H9 (cell line): Measurements from ENCODE around the gene ASCC2. TPM values are rescaled to one million over a fixed set of nuclear protein-coding genes. Genes with fewer than 3 reads are reported as not detected.

Experiments
- DNase-seq: peaks from one replicate; pipeline ENCODE4 v3.0.0-alpha.2; 2017
- H2AFZ ChIP-seq: one replicate; pipeline ENCODE4 v1.6.1; 2013; ENCODE audit warnings: mild to moderate bottlenecking, low read length, control low read depth, moderate library complexity
- H2AK5ac ChIP-seq: 2 replicates; pipeline ENCODE4 v1.6.1; 2013; ENCODE audit warnings: low read length, control low read depth, mixed read lengths; ENCODE audit not compliant: insufficient read length
- H2BK120ac ChIP-seq: one replicate; pipeline ENCODE4 v1.6.1; 2013; ENCODE audit warnings: low read depth, mild to moderate bottlenecking, low read length, control low read depth, inconsistent platforms; ENCODE audit not compliant: poor library complexity, severe bottlenecking
- H2BK12ac ChIP-seq: 2 replicates; pipeline ENCODE4 v1.6.1; 2013; ENCODE audit warnings: low read length, control low read depth, mixed read lengths, low read depth; ENCODE audit not compliant: insufficient read length
- H2BK15ac ChIP-seq: 2 replicates; pipeline ENCODE4 v1.6.1; 2013; ENCODE audit warnings: low read depth, low read length, control low read depth
- H2BK20ac ChIP-seq: one replicate; pipeline ENCODE4 v1.6.1; 2013; ENCODE audit warnings: low read depth, mild to moderate bottlenecking, low read length, control low read depth, inconsistent platforms; ENCODE audit not compliant: poor library complexity, severe bottlenecking
- H2BK5ac ChIP-seq: 2 replicates; pipeline ENCODE4 v1.6.1; 2013; ENCODE audit warnings: low read length, control low read depth, mixed read lengths; ENCODE audit not compliant: insufficient read length
- H3K14ac ChIP-seq: 2 replicates; pipeline ENCODE4 v1.6.1; 2013; ENCODE audit warnings: low read length, control low read depth; ENCODE audit not compliant: insufficient read depth
- H3K18ac ChIP-seq: 2 replicates; pipeline ENCODE4 v1.6.1; 2013; ENCODE audit warnings: low read depth, mild to moderate bottlenecking, mixed read lengths, low read length, control low read depth; ENCODE audit not compliant: insufficient read length
- H3K23ac ChIP-seq: 2 replicates; pipeline ENCODE4 v1.6.1; 2013; ENCODE audit warnings: low read length, control low read depth, mixed read lengths, low read depth; ENCODE audit not compliant: insufficient read length
- H3K23me2 ChIP-seq: 2 replicates; pipeline ENCODE4 v1.6.1; 2013; ENCODE audit warnings: low read depth, mild to moderate bottlenecking, mixed read lengths, low read length, control low read depth; ENCODE audit not compliant: insufficient read length, poor library complexity, severe bottlenecking
- H3K27ac ChIP-seq: 2 replicates; pipeline ENCODE4 v1.5.1; 2013; ENCODE audit warnings: low read length, control low read depth, mixed read lengths, low read depth; ENCODE audit not compliant: insufficient read length
- H3K27me3 ChIP-seq: 2 replicates; pipeline ENCODE4 v1.6.1; 2013; ENCODE audit warnings: low read length, control low read depth, inconsistent platforms; ENCODE audit not compliant: insufficient read depth
- H3K4ac ChIP-seq: 2 replicates; pipeline ENCODE4 v1.6.1; 2013; ENCODE audit warnings: low read depth, mild to moderate bottlenecking, control low read depth, inconsistent platforms, low read length, moderate library complexity
- H3K4me1 ChIP-seq: 2 replicates; pipeline ENCODE4 v1.6.1; 2013; ENCODE audit warnings: low read length, control low read depth, inconsistent platforms; ENCODE audit not compliant: insufficient read depth
- H3K4me2 ChIP-seq: 2 replicates; pipeline ENCODE4 v1.6.1; 2013; ENCODE audit warnings: low read length, control low read depth, mixed read lengths; ENCODE audit not compliant: insufficient read length, insufficient read depth
- H3K56ac ChIP-seq: 2 replicates; pipeline ENCODE4 v1.6.1; 2013; ENCODE audit warnings: low read depth, mild to moderate bottlenecking, mixed read lengths, low read length, control low read depth; ENCODE audit not compliant: insufficient read length
- H3K79me1 ChIP-seq: 2 replicates; pipeline ENCODE4 v1.6.1; 2013; ENCODE audit warnings: low read depth, mild to moderate bottlenecking, moderate library complexity, low read length, control low read depth, inconsistent platforms; ENCODE audit not compliant: insufficient read depth, poor library complexity, severe bottlenecking
- H3K79me2 ChIP-seq: 2 replicates; pipeline ENCODE4 v1.6.1; 2013; ENCODE audit warnings: low read length, control low read depth, inconsistent platforms; ENCODE audit not compliant: insufficient read depth
- H3K9ac ChIP-seq: 2 replicates; pipeline ENCODE4 v1.6.1; 2013; ENCODE audit warnings: low read length, control low read depth, mixed read lengths; ENCODE audit not compliant: insufficient read length; ENCODE audit errors: extremely low read depth
- H3K9me3 ChIP-seq: one replicate; pipeline ENCODE4 v1.6.1; 2013; ENCODE audit warnings: low read depth, low read length, inconsistent platforms; ENCODE audit not compliant: control insufficient read depth
- H3T11ph ChIP-seq: one replicate; pipeline ENCODE4 v1.6.1; 2013; ENCODE audit warnings: mild to moderate bottlenecking, low read length, control low read depth, inconsistent platforms
- H4K20me1 ChIP-seq: one replicate; pipeline ENCODE4 v1.6.1; 2013; ENCODE audit not compliant: control insufficient read depth, insufficient read length, insufficient read depth
- H4K5ac ChIP-seq: 2 replicates; pipeline ENCODE4 v1.6.1; 2013; ENCODE audit warnings: low read depth, mild to moderate bottlenecking, mixed read lengths, low read length, control low read depth; ENCODE audit not compliant: insufficient read length
- H4K8ac ChIP-seq: replicated peaks from 2 replicates; pipeline ENCODE4 v1.6.1; 2013; ENCODE audit warnings: low read length, control low read depth, mixed read lengths, low read depth; ENCODE audit not compliant: insufficient read length
- H4K91ac ChIP-seq: 2 replicates; pipeline ENCODE4 v1.6.1; 2013; ENCODE audit warnings: low read depth, mild to moderate bottlenecking, moderate library complexity, mixed read lengths, low read length, control low read depth; ENCODE audit not compliant: insufficient read length
- H3K27ac Mint-ChIP-seq, 3 experiments: 2 replicates in 2 of 3; 3 replicates in 1 of 3; pipeline ENCODE4 v1.8.0; 2020 to 2021; ENCODE audit warnings: mixed read lengths in 3 of 3, mild to moderate bottlenecking in 1 of 3, moderate library complexity in 1 of 3
- H3K27me3 Mint-ChIP-seq: 2 replicates; pipeline ENCODE4 v1.8.0; 2021; ENCODE audit warnings: low read depth, mild to moderate bottlenecking, moderate library complexity, mixed read lengths
- H3K36me3 Mint-ChIP-seq, 3 experiments: 2 replicates in 2 of 3; 3 replicates in 1 of 3; pipeline ENCODE4 v1.8.0; 2020 to 2021; ENCODE audit warnings: low read depth in 3 of 3, mixed read lengths in 3 of 3; ENCODE audit not compliant: insufficient read depth in 1 of 3
- H3K4me1 Mint-ChIP-seq, 2 experiments: 2 replicates each; pipeline ENCODE4 v1.8.0; 2020; ENCODE audit warnings: mixed read lengths in 2 of 2
- H3K4me3 Mint-ChIP-seq, 2 experiments: 2 replicates in 1 of 2; 3 replicates in 1 of 2; pipeline ENCODE4 v1.8.0; 2020 to 2021; ENCODE audit warnings: mild to moderate bottlenecking in 2 of 2, mixed read lengths in 2 of 2, moderate library complexity in 1 of 2
- H3K9me3 Mint-ChIP-seq, 2 experiments: 2 replicates in 1 of 2; 3 replicates in 1 of 2; pipeline ENCODE4 v1.8.0; 2020; ENCODE audit warnings: mild to moderate bottlenecking in 2 of 2, mixed read lengths in 2 of 2, moderate library complexity in 1 of 2
- CTCF ChIP-seq: fragments of 200-600 bp; sonication (generic); conservative IDR thresholded peaks from 3 replicates; pipeline ENCODE4 v1.8.0; 2021; ENCODE audit warnings: antibody characterized with exemption, mild to moderate bottlenecking
- WGBS: extraction: QIAGEN DNeasy Blood & Tissue Kit; methylation state at CpG from one replicate; pipeline ENCODE4 v1.1.7; 2013; ENCODE audit warnings: missing lambda C conversion rate, low lambda C conversion rate, mixed read lengths; ENCODE audit not compliant: insufficient read length; ENCODE audit errors: extremely low coverage; 5-methylcytosine and 5-hydroxymethylcytosine counted together
- total RNA-seq: library from RNA; stranded (reverse); gene quantifications from 2 replicates; pipeline ENCODE4 v1.2.1, GENCODE V29; 2021

The ASCC2 gene
- total RNA-seq, 1 experiment from 2014 or later = 48.2 TPM

- WGBS = no CpG with 5 or more reads among the region's 9 CpGs
- no peaks in the 10 kb centered on the region for H3K23me2 ChIP-seq
- H3K56ac ChIP-seq = no peak overlapping the region
- no peak overlapping the region for H3K4me2 ChIP-seq
- H3K4ac ChIP-seq = no peak overlapping the region
- TF ChIP-seq CTCF = no peak
- H3K27me3 ChIP-seq = no peaks in the 10 kb centered on the region
- Mint-ChIP-seq H3K27me3 (no peaks in the 10 kb centered on the region), H3K36me3 (peaks cover 1 to 4% (median 3%) of the 10 kb centered on the region in 3 experiments; a peak in 5 of 7 replicates), H3K9me3 (no peaks in the 10 kb centered on the region), H3K4me3 (no peak overlapping the region), H3K27ac (no peak overlapping the region), H3K4me1 (peaks cover 0 to 6% of the 10 kb centered on the region in 2 experiments; a peak in 3 of 4 replicates)
- H3K27ac ChIP-seq = no peak overlapping the region
- H3K23ac ChIP-seq = no peak overlapping the region
- no peak overlapping the region for H3K14ac ChIP-seq
- H3K79me2 ChIP-seq = no peaks in the 10 kb centered on the region
- no peak overlapping the region for H2BK15ac ChIP-seq
- H4K91ac ChIP-seq = no peak overlapping the region
- H3K79me1 ChIP-seq = no peaks in the 10 kb centered on the region
- H4K5ac ChIP-seq = no peak overlapping the region
- no peak overlapping the region for H2AK5ac ChIP-seq
- H4K8ac ChIP-seq = no peak overlapping the region
- no peak overlapping the region for H2BK20ac ChIP-seq
- H3K9me3 ChIP-seq = no peaks in the 10 kb centered on the region
- H2BK120ac ChIP-seq = no peak overlapping the region
- no peaks in the 10 kb centered on the region for H3K4me1 ChIP-seq
- no peak overlapping the region for H3T11ph ChIP-seq
- DNase-seq = no peak
- H3K18ac ChIP-seq = no peak overlapping the region
- H2BK12ac ChIP-seq = no peak overlapping the region
- H2AFZ ChIP-seq = no peak overlapping the region
- no peak overlapping the region for H3K9ac ChIP-seq
- no peaks in the 10 kb centered on the region for H4K20me1 ChIP-seq
- H2BK5ac ChIP-seq = no peak overlapping the region
These were observed 89.7 kb downstream of the ASCC2 start for GRCh38 chr22:29748248-29748893.
